ENCODE measurements around the gene ZDHHC1. TPM values are rescaled to one million over a fixed set of nuclear protein-coding genes. Genes with fewer than 3 reads are reported as not detected.

The ZDHHC1 gene
- total and polyA plus RNA-seq, 2 donors (not counting 3 experiments of a cell fraction or from before 2014, with no cell fraction given): 11.4 to 14.4 TPM

- no peaks in the 10 kb centered on the region for H4K20me1 ChIP-seq (replicated peaks; ENCODE audit: control insufficient read depth, extremely low read depth, insufficient read depth, low read length)
- FAIRE-seq: no peak
- H3K4me2 ChIP-seq (ENCODE audit: insufficient read depth, low read length): no peak overlapping the region
- intact Hi-C loops (cut with micrococcal nuclease): no loop called here
- no peak overlapping the region for H3K9ac ChIP-seq (replicated peaks; ENCODE audit: extremely low read depth, insufficient read depth, low read length)
- no peak for DNase-seq (ENCODE audit: low read depth, low spot score)
- no peak for TF ChIP-seq JUN (IDR thresholded peaks at IDR 0.05; ENCODE audit: borderline replicate concordance, insufficient read depth, insufficient read length, low read depth)
- TF ChIP-seq, protein P1, sequence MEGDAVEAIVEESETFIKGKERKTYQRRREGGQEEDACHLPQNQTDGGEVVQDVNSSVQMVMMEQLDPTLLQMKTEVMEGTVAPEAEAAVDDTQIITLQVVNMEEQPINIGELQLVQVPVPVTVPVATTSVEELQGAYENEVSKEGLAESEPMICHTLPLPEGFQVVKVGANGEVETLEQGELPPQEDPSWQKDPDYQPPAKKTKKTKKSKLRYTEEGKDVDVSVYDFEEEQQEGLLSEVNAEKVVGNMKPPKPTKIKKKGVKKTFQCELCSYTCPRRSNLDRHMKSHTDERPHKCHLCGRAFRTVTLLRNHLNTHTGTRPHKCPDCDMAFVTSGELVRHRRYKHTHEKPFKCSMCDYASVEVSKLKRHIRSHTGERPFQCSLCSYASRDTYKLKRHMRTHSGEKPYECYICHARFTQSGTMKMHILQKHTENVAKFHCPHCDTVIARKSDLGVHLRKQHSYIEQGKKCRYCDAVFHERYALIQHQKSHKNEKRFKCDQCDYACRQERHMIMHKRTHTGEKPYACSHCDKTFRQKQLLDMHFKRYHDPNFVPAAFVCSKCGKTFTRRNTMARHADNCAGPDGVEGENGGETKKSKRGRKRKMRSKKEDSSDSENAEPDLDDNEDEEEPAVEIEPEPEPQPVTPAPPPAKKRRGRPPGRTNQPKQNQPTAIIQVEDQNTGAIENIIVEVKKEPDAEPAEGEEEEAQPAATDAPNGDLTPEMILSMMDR (IDR thresholded peaks at IDR 0.05; ENCODE audit: extremely low read depth in 1 of 2, insufficient read depth in 1 of 2, low read depth in 1 of 2, low read length in 2 of 2): no peak
- no peak for TF ChIP-seq FOS (IDR thresholded peaks at IDR 0.05; ENCODE audit: borderline replicate concordance, insufficient read depth, low read length)
- no TSS peak for BruUV-seq (replicated peaks)
- H3K9me3 ChIP-seq (replicated peaks; ENCODE audit: control insufficient read depth, insufficient read depth, low read length): no peaks in the 10 kb centered on the region
- no peak overlapping the region for H3K4me3 ChIP-seq (replicated peaks in 1 of 3; ENCODE audit: insufficient read depth in 1 of 3, low read depth in 1 of 3, low read length in 3 of 3)
- H3K4me1 ChIP-seq (ENCODE audit: control insufficient read depth, extremely low read depth, insufficient read depth, low read length): no peaks in the 10 kb centered on the region
- H3K27me3 ChIP-seq (ENCODE audit: control insufficient read depth in 2 of 2, insufficient read depth in 2 of 2, low read length in 2 of 2): peaks cover 20 to 33% of the 10 kb centered on the region in 2 experiments
- H3K9me1 ChIP-seq (replicated peaks; ENCODE audit: control insufficient read depth, extremely low read depth, insufficient read depth, low read length): no peaks in the 10 kb centered on the region
- H3K79me2 ChIP-seq (ENCODE audit: control insufficient read depth, insufficient read depth, low read length): no peaks in the 10 kb centered on the region
- dilution Hi-C loops (cut with MboI; ENCODE audit: extremely low pct_ligation_motif_present, low sequenced_read_pairs): no loop called here
- H3K36me3 ChIP-seq (ENCODE audit: control insufficient read depth in 2 of 2, extremely low read depth in 1 of 2, insufficient read depth in 2 of 2, low read length in 2 of 2): no peaks in the 10 kb centered on the region
- POLR2A ChIA-PET: no interaction called here
- no peak overlapping the region for H2AFZ ChIP-seq (ENCODE audit: low read depth, low read length)
- CTCF ChIA-PET: interaction anchor here (0.9 to 9.0 kb wide), 2 partner anchors 11 to 41 kb away, joined by 3 to 201 read pairs; no protein-coding TSS in a partner anchor
- no peak overlapping the region for H3K27ac ChIP-seq (ENCODE audit: insufficient read depth, low read depth, low read length)
Observed at GRCh38 chr16:67423015-67423414, 6.7 kb upstream of the ZDHHC1 start.

- no peaks in the 10 kb centered on the region for H3K9me3 ChIP-seq (replicated peaks; ENCODE audit: control insufficient read depth, insufficient read depth, low read length)
- POLR2A ChIA-PET: no interaction called here
- no peak for DNase-seq (ENCODE audit: low read depth, low spot score)
- no peak overlapping the region for H3K4me3 ChIP-seq (replicated peaks in 1 of 3; ENCODE audit: insufficient read depth in 1 of 3, low read depth in 1 of 3, low read length in 3 of 3)
- dilution Hi-C loops (cut with MboI; ENCODE audit: extremely low pct_ligation_motif_present, low sequenced_read_pairs) (no loop called here), intact Hi-C loops (cut with micrococcal nuclease) (no loop called here)
- peaks cover 20 to 29% of the 10 kb centered on the region in 2 experiments for H3K27me3 ChIP-seq (ENCODE audit: control insufficient read depth in 2 of 2, insufficient read depth in 2 of 2, low read length in 2 of 2)
- CTCF ChIA-PET: interaction anchor here (1.0 to 9.0 kb wide), 2 partner anchors 22 to 43 kb away, joined by 5 to 201 read pairs; no protein-coding TSS in a partner anchor
- H4K20me1 ChIP-seq (replicated peaks; ENCODE audit: control insufficient read depth, extremely low read depth, insufficient read depth, low read length): no peaks in the 10 kb centered on the region
- no peak overlapping the region for H3K4me2 ChIP-seq (ENCODE audit: insufficient read depth, low read length)
- H3K27ac ChIP-seq (ENCODE audit: insufficient read depth, low read depth, low read length): no peak overlapping the region
- no peak for TF ChIP-seq EZH2 (IDR thresholded peaks at IDR 0.05; ENCODE audit: borderline replicate concordance, low read depth, low read length, severe bottlenecking)
- no peak for TF ChIP-seq FOS (IDR thresholded peaks at IDR 0.05; ENCODE audit: borderline replicate concordance, insufficient read depth, low read length)
- TF ChIP-seq POLR2AphosphoS5 (IDR thresholded peaks at IDR 0.05; ENCODE audit: insufficient read depth, low read depth, low read length): no peak
- no peak for TF ChIP-seq MYC (IDR thresholded peaks at IDR 0.05; ENCODE audit: low read depth, low read length)
- TF ChIP-seq, protein P1 (IDR thresholded peaks at IDR 0.05; ENCODE audit: extremely low read depth in 1 of 2, insufficient read depth in 1 of 2, low read depth in 1 of 2, low read length in 2 of 2): no peak
- no peak for TF ChIP-seq POLR2A (IDR thresholded peaks at IDR 0.05; ENCODE audit: low read depth, low read length)
- TF ChIP-seq JUN (IDR thresholded peaks at IDR 0.05; ENCODE audit: borderline replicate concordance, insufficient read depth, insufficient read length, low read depth): no peak
- TF ChIP-seq, protein P2, sequence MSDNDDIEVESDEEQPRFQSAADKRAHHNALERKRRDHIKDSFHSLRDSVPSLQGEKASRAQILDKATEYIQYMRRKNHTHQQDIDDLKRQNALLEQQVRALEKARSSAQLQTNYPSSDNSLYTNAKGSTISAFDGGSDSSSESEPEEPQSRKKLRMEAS (IDR thresholded peaks at IDR 0.05; ENCODE audit: insufficient read depth, insufficient read length): no peak
- TF ChIP-seq GATA2 (IDR thresholded peaks at IDR 0.05; ENCODE audit: insufficient read depth, insufficient read length, low read depth, low read length): no peak
- H3K79me2 ChIP-seq (ENCODE audit: control insufficient read depth, insufficient read depth, low read length): no peaks in the 10 kb centered on the region
- FAIRE-seq: no peak
- H3K4me1 ChIP-seq (ENCODE audit: control insufficient read depth, extremely low read depth, insufficient read depth, low read length): peaks cover 2% of the 10 kb centered on the region
- no peak overlapping the region for H3K9ac ChIP-seq (replicated peaks; ENCODE audit: extremely low read depth, insufficient read depth, low read length)
- H3K9me1 ChIP-seq (replicated peaks; ENCODE audit: control insufficient read depth, extremely low read depth, insufficient read depth, low read length): no peaks in the 10 kb centered on the region
- H3K36me3 ChIP-seq (ENCODE audit: control insufficient read depth in 2 of 2, extremely low read depth in 1 of 2, insufficient read depth in 2 of 2, low read length in 2 of 2): no peaks in the 10 kb centered on the region
- H2AFZ ChIP-seq (ENCODE audit: low read depth, low read length): no peak overlapping the region
- no TSS peak for BruUV-seq (replicated peaks)
Observed at GRCh38 chr16:67421030-67421429, 4.8 kb upstream of the ZDHHC1 start.
